SK-N-SH treated with all-trans-retinoic acid at 6 μM for 48 hours (cell line): ENCODE results near the gene WDR44.

Experiments used
- ARNTL ChIP-seq: fragments of 450-650 bp; formaldehyde crosslinking; IDR thresholded peaks from 2 replicates; pipeline ENCODE4 v1.5.0; 2020; ENCODE audit warnings: low read depth, mild to moderate bottlenecking, moderate library complexity, borderline replicate concordance
- CREB5 ChIP-seq: fragments of 250-450 bp; sonication (Bioruptor Pico); IDR thresholded peaks from 2 replicates; pipeline ENCODE4 v1.5.1; 2020; ENCODE audit warnings: low read depth, mild to moderate bottlenecking, moderate library complexity
- ESRRG ChIP-seq: fragments of 250-450 bp; sonication (Bioruptor Pico); IDR thresholded peaks from 2 replicates; pipeline ENCODE4 v1.6.1; 2021; ENCODE audit warnings: mild to moderate bottlenecking
- PATZ1 ChIP-seq: fragments of 250-450 bp; sonication (Bioruptor Pico); IDR thresholded peaks from 2 replicates; pipeline ENCODE4 v1.8.0; 2020; ENCODE audit warnings: mild to moderate bottlenecking, moderate library complexity, borderline replicate concordance
- POU6F1 ChIP-seq: fragments of 250-450 bp; sonication (Bioruptor Pico); IDR thresholded peaks from 2 replicates; pipeline ENCODE4 v1.8.0; 2021; ENCODE audit warnings: low read depth, mild to moderate bottlenecking, moderate library complexity, borderline replicate concordance
- PPARA ChIP-seq: fragments of 250-450 bp; sonication (Bioruptor Pico); IDR thresholded peaks from 2 replicates; pipeline ENCODE4 v1.5.0; 2020; ENCODE audit warnings: mild to moderate bottlenecking, borderline replicate concordance
- RARB ChIP-seq: fragments of 250-450 bp; sonication (Bioruptor Pico); IDR thresholded peaks from 2 replicates; pipeline ENCODE4 v1.8.0; 2021; ENCODE audit warnings: mild to moderate bottlenecking, moderate library complexity
- TCF4 ChIP-seq: fragments of 250-450 bp; sonication (Bioruptor Pico); IDR thresholded peaks from 2 replicates; pipeline ENCODE4 v1.8.0; 2021; ENCODE audit warnings: mild to moderate bottlenecking, moderate library complexity, borderline replicate concordance
- TOX ChIP-seq: fragments of 250-450 bp; sonication (Bioruptor Pico); IDR thresholded peaks from 2 replicates; pipeline ENCODE4 v1.8.0; 2021; ENCODE audit warnings: mild to moderate bottlenecking, moderate library complexity, borderline replicate concordance
- ZFP3 ChIP-seq: fragments of 250-450 bp; sonication (Bioruptor Pico); IDR thresholded peaks from 2 replicates; pipeline ENCODE4 v1.5.0; 2020; ENCODE audit warnings: mild to moderate bottlenecking, moderate library complexity
- ZFP30 ChIP-seq: fragments of 450-650 bp; formaldehyde crosslinking; IDR thresholded peaks from 2 replicates; pipeline ENCODE4 v1.5.0; 2022; ENCODE audit warnings: mild to moderate bottlenecking, moderate library complexity

GRCh38 chrX:118338930-118339329, 7.0 kb upstream of the WDR44 start:
- TF ChIP-seq TOX (CRISPR knock-in tag) (no peak), TCF4 (no peak), PPARA (CRISPR knock-in tag) (no peak), PATZ1 (CRISPR knock-in tag) (no peak), RARB (CRISPR knock-in tag) (no peak), ZFP3 (CRISPR knock-in tag) (no peak), CREB5 (no peak), ESRRG (CRISPR knock-in tag) (no peak), POU6F1 (CRISPR knock-in tag) (no peak), ZFP30 (no peak), ARNTL (CRISPR knock-in tag) (no peak)
